Upper lobe of right lung (tissue), 1 donor: ENCODE data around the gene MRGPRD. TPM values are rescaled to one million over a fixed set of nuclear protein-coding genes. Genes with fewer than 3 reads are reported as not detected.

ENCODE experiments used
- ATAC-seq: fragments of 200-7000 bp; cut with Tn5 transposase; one replicate; pipeline ENCODE4 v1.9.1; 2020; ENCODE audit warnings: mild to moderate bottlenecking, moderate library complexity
- DNase-seq: peaks from one replicate; pipeline ENCODE4 v3.0.0-alpha.2; 2020
- H3K27ac ChIP-seq: fragments of 200-600 bp; one replicate; pipeline ENCODE4 v1.8.0; 2022
- H3K27me3 ChIP-seq: fragments of 200-600 bp; one replicate; pipeline ENCODE4 v1.8.0; 2022; ENCODE audit warnings: mild to moderate bottlenecking
- H3K36me3 ChIP-seq: fragments of 200-600 bp; one replicate; pipeline ENCODE4 v1.8.0; 2022
- H3K4me1 ChIP-seq: fragments of 200-600 bp; one replicate; pipeline ENCODE4 v1.8.0; 2022
- H3K4me3 ChIP-seq: fragments of 200-600 bp; one replicate; pipeline ENCODE4 v1.8.0; 2022; ENCODE audit warnings: mild to moderate bottlenecking
- H3K9me3 ChIP-seq: fragments of 200-600 bp; one replicate; pipeline ENCODE4 v1.8.0; 2022
- intact Hi-C: fragments of 100-400 bp; cut with DNase I; formaldehyde crosslinking; loops from one replicate; pipeline ENCODE4 v1.11.0; 2022
- total RNA-seq: library from RNA; stranded (reverse); fragmentation: NEBNext Ultra II Directional; extraction: Animal tissue kit (Norgen Biotek cat#: 25700); gene quantifications from one replicate; pipeline ENCODE4 v1.2.1, GENCODE V29; 2021
- TF ChIP-seq, protein P1 (sequence below): fragments of 200-600 bp; IDR thresholded peaks from one replicate; pipeline ENCODE4 v1.8.0; 2022; ENCODE audit warnings: antibody characterized with exemption
- donor health status: DM: no; HTN: yes; CAD: no; lungs with severe emphysema.

Gene MRGPRD
- total RNA-seq, 1 donor from 2014 or later: not detected

DNA sequence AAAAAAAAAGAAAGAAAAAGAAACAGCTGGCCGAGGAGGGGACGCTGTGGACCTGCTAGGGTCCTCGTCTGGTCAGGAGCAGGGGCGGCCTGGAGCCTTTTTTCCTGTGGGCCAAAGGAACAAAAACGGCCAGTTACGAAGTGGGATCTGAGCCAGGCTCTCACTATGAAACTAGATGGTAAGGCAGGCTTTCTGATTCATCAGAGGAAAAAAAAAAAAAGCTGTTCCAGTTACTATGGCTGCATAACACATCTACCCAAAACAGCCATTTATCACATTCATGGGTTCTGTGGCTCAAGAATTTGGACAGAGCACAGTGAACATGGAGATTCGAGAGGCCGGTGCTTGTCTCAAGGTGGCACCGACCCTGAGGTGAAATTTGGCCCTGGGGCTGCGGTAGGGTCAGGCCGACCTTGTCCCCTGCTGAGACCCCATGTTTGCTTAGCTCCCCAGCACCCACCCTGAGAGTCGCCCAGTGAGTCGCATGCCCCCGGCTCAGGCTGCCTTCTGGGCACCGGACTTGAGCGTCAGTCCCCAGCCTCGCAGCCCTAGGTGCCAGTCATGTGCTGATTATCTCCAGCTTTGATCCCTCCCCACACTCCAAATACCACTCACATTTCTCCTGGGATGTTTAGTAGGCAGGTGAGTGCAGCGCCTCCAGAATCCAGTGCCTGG, 34.2 kb downstream of the MRGPRD start:
- Histone ChIP-seq H3K9me3 (no peaks in the 10 kb centered on the region), H3K27me3 (no peaks in the 10 kb centered on the region), H3K4me3 (no peak overlapping the region), H3K36me3 (no peaks in the 10 kb centered on the region), H3K4me1 (no peaks in the 10 kb centered on the region), H3K27ac (no peak overlapping the region)
- DNase-seq: no peak
- intact Hi-C loops: no loop called here
- TF ChIP-seq, protein P1, sequence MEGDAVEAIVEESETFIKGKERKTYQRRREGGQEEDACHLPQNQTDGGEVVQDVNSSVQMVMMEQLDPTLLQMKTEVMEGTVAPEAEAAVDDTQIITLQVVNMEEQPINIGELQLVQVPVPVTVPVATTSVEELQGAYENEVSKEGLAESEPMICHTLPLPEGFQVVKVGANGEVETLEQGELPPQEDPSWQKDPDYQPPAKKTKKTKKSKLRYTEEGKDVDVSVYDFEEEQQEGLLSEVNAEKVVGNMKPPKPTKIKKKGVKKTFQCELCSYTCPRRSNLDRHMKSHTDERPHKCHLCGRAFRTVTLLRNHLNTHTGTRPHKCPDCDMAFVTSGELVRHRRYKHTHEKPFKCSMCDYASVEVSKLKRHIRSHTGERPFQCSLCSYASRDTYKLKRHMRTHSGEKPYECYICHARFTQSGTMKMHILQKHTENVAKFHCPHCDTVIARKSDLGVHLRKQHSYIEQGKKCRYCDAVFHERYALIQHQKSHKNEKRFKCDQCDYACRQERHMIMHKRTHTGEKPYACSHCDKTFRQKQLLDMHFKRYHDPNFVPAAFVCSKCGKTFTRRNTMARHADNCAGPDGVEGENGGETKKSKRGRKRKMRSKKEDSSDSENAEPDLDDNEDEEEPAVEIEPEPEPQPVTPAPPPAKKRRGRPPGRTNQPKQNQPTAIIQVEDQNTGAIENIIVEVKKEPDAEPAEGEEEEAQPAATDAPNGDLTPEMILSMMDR: no peak
- ATAC-seq: no peak

DNA sequence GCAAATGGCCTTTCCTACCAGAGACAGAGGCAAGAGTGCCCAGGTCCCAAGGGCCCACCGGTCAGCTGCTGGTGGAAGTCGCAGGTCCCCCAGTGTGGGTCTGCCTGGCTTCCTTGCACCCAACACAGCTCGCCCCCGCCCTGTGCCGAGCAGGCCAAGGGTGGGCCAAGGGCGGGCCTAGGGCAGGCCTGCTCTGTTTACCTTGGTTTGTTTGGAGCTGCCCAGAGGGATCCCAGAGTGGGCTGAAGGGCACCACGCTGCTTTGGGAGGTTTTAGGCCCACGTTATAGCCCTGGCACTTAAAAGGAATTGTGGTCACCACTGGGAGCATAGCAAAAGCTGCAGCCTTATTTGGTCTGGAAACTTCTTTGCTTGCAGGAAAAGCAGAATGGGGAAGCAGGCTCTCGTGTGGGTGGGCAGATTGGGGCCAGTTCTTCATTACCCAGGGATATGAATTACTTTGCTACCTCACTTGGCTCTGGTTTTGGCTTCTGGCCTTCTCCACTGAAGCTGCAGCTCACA, 38.0 kb downstream of the MRGPRD start:
- DNase-seq: no peak
- Histone ChIP-seq H3K36me3 (peaks cover 17% of the 10 kb centered on the region), H3K27ac (no peak overlapping the region), H3K27me3 (no peaks in the 10 kb centered on the region), H3K4me1 (no peaks in the 10 kb centered on the region), H3K9me3 (no peaks in the 10 kb centered on the region), H3K4me3 (no peak overlapping the region)
- intact Hi-C loops: no loop called here
- TF ChIP-seq, protein P1: no peak
- ATAC-seq: peak; percentile 70

DNA sequence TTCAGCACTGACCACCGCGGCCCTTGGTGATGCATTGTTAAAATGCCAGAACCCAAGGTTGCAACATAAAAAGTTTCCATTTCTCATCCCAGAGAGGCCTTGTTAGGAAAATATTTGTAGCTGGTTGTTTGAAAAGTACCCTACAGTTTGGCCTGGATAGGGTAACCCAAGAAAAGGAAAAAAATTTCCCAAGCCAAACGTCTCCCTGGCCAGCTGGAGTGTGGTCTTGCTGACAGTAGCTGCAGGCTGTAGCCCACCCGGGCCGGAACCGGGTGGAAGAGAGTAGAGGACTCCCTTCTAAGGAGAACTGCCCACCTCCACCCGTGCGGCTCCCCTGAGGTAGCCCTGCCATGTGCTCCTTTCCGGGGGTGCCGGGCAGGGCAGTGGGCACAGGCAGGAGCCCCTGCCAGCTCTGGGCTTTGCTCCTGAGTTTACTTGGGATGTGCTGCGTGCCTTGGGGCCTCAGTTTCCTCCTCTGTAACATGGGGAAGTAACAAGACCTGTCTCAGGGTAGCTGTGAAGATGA, 38.6 kb downstream of the MRGPRD start:
- H3K9me3 ChIP-seq: no peaks in the 10 kb centered on the region
- H3K4me3 ChIP-seq: no peak overlapping the region
- no peaks in the 10 kb centered on the region for H3K4me1 ChIP-seq
- peaks cover 23% of the 10 kb centered on the region for H3K36me3 ChIP-seq
- H3K27me3 ChIP-seq: no peaks in the 10 kb centered on the region
- ATAC-seq: no peak
- H3K27ac ChIP-seq: no peak overlapping the region
- TF ChIP-seq, protein P1: no peak
- DNase-seq: no peak
- intact Hi-C loops: no loop called here

DNA sequence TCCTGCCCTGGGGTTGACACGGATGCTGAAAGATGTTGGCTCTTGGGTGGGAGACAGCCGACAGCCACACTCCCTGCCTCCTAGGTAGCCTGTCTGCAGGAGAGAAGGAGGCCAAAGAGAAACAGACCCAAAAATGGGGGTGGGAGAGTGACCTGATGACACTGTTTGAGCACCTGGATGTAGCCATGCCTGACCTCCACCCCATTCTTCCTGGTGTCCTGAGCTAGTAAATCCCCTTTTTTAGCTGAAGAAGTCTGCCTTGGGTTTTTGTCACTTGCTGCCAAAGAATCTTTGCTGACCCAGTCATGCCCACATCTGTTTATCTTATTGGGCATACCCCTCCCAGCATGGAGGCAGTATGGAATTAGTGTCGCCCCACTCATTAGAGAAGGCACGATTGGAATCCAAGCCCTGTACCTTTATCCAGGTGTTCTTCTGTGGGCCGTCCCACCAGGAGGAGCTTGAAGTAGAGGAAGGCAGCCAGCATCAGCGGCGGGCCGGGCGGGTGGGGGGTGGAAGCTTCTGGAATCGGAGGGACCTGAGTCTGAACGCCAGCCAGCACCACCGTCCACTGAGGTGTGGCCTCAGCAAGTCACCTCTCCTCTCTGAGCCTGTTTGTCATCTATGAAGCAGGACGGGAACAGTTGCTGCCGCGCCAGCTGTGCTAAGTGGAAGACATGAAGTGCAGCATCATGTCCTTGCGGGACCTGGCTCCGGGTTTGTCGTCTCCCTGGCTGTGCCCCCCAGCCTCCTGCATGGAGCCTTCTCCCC, 39.3 kb downstream of the MRGPRD start:
- H3K27me3 ChIP-seq: no peaks in the 10 kb centered on the region
- no peaks in the 10 kb centered on the region for H3K4me1 ChIP-seq
- peaks cover 30% of the 10 kb centered on the region for H3K36me3 ChIP-seq
- TF ChIP-seq, protein P1: no peak
- no peaks in the 10 kb centered on the region for H3K9me3 ChIP-seq
- H3K4me3 ChIP-seq: no peak overlapping the region
- intact Hi-C loops: no loop called here
- no peak for DNase-seq
- ATAC-seq: no peak
- no peak overlapping the region for H3K27ac ChIP-seq

DNA sequence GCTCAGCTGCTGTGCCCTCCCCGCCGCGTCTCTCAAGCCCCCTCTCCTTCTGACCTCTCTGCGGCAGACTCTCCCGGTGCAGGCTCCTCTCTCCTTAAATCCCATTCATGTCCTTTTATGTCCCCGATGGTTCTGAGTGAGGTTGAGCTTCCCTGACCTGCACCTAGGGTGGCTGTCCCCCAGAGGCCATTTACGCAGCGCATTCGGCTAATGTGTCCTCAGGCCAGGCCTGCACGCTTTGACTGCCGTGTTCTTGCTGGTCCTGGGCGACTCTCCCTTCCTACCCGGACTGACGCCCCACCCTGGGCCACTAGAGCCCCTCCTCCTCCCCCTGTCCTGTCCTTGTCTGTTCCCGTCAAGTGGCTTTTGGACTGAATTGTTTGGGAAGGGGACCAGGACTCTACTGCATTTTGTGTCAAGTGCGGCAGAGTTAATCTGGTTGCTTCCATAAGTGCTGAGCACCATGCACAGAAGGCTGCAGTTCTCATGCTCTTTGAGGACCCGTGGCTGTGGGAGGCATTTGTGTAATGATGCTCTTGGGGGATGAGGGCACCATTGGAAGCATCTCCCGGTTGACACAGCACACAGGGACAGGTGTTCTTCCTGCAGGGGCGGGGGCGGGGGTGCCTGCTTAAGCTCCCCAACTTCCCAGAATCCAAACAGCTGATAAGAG, 40.0 kb downstream of the MRGPRD start:
- no peak overlapping the region for H3K27ac ChIP-seq
- H3K4me1 ChIP-seq: no peaks in the 10 kb centered on the region
- peaks cover 37% of the 10 kb centered on the region for H3K36me3 ChIP-seq

More for the DNA sequence above, 40.0 kb downstream of the MRGPRD start:
- intact Hi-C loops: no loop called here
- Histone ChIP-seq H3K9me3 (no peaks in the 10 kb centered on the region), H3K4me3 (no peak overlapping the region), H3K27me3 (no peaks in the 10 kb centered on the region)
- TF ChIP-seq, protein P1: no peak
- ATAC-seq (no peak), DNase-seq (no peak)
